ENCODE measurements around the gene CDK14.

The CDK14 gene

GRCh38 chr7:90842430-90842788 is 246.3 kb downstream of the CDK14 start:
- TF ChIP-seq POLR2AphosphoS5 (IDR thresholded peaks at IDR 0.05; ENCODE audit: low read depth) (no peak), SPI1 (IDR thresholded peaks at IDR 0.05; ENCODE audit: borderline replicate concordance, low read depth) (no peak), GABPA (IDR thresholded peaks at IDR 0.05; ENCODE audit: low read depth) (no peak)
- TF ChIP-seq, protein P1, sequence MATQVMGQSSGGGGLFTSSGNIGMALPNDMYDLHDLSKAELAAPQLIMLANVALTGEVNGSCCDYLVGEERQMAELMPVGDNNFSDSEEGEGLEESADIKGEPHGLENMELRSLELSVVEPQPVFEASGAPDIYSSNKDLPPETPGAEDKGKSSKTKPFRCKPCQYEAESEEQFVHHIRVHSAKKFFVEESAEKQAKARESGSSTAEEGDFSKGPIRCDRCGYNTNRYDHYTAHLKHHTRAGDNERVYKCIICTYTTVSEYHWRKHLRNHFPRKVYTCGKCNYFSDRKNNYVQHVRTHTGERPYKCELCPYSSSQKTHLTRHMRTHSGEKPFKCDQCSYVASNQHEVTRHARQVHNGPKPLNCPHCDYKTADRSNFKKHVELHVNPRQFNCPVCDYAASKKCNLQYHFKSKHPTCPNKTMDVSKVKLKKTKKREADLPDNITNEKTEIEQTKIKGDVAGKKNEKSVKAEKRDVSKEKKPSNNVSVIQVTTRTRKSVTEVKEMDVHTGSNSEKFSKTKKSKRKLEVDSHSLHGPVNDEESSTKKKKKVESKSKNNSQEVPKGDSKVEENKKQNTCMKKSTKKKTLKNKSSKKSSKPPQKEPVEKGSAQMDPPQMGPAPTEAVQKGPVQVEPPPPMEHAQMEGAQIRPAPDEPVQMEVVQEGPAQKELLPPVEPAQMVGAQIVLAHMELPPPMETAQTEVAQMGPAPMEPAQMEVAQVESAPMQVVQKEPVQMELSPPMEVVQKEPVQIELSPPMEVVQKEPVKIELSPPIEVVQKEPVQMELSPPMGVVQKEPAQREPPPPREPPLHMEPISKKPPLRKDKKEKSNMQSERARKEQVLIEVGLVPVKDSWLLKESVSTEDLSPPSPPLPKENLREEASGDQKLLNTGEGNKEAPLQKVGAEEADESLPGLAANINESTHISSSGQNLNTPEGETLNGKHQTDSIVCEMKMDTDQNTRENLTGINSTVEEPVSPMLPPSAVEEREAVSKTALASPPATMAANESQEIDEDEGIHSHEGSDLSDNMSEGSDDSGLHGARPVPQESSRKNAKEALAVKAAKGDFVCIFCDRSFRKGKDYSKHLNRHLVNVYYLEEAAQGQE (IDR thresholded peaks at IDR 0.05; ENCODE audit: insufficient replicate concordance, low read depth), result no peak
- TF ChIP-seq, protein P2, sequence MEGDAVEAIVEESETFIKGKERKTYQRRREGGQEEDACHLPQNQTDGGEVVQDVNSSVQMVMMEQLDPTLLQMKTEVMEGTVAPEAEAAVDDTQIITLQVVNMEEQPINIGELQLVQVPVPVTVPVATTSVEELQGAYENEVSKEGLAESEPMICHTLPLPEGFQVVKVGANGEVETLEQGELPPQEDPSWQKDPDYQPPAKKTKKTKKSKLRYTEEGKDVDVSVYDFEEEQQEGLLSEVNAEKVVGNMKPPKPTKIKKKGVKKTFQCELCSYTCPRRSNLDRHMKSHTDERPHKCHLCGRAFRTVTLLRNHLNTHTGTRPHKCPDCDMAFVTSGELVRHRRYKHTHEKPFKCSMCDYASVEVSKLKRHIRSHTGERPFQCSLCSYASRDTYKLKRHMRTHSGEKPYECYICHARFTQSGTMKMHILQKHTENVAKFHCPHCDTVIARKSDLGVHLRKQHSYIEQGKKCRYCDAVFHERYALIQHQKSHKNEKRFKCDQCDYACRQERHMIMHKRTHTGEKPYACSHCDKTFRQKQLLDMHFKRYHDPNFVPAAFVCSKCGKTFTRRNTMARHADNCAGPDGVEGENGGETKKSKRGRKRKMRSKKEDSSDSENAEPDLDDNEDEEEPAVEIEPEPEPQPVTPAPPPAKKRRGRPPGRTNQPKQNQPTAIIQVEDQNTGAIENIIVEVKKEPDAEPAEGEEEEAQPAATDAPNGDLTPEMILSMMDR (IDR thresholded peaks at IDR 0.05; ENCODE audit: insufficient read depth, low read length), result no peak
- H3K27me3 ChIP-seq (ENCODE audit: insufficient read depth, poor library complexity, severe bottlenecking), result no peaks in the 10 kb centered on the region

DNA sequence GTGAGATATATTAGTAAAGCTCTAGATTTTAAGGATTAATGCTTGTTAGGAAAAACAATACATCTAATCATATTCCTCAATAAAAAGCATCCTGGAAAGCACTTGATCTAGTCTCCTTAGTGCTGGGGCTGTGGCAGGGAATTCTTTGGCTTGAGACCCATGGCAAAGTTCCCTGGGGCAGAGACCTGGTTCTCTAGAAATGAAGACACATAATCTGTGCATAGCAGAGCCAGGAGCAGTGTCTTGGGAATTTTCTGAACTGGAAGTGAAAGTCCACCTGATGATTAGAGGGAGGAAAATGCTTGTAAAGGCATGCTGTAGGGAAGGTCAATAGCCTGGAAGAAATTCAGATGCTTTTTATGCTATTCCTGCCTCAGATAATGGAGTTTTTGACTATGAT is 247.4 kb downstream of the CDK14 start:
- TF ChIP-seq POLR2AphosphoS5 (IDR thresholded peaks at IDR 0.05; ENCODE audit: low read depth), result no peak
- TF ChIP-seq, protein P1 (IDR thresholded peaks at IDR 0.05; ENCODE audit: insufficient replicate concordance, low read depth), result no peak
- TF ChIP-seq, protein P2 (IDR thresholded peaks at IDR 0.05; ENCODE audit: insufficient read depth, low read length), result no peak
- TF ChIP-seq SPI1 (IDR thresholded peaks at IDR 0.05; ENCODE audit: borderline replicate concordance, low read depth), result no peak
- TF ChIP-seq GABPA (IDR thresholded peaks at IDR 0.05; ENCODE audit: low read depth), result no peak
- DNase-seq (ENCODE audit: low read depth in 1 of 2, low spot score in 1 of 2), result no peak
- Histone ChIP-seq H3K4me3 (replicated peaks; ENCODE audit: insufficient read depth, low read length) (no peak overlapping the region), H3K27me3 (ENCODE audit: insufficient read depth, poor library complexity, severe bottlenecking) (no peaks in the 10 kb centered on the region), H3K27ac (replicated peaks) (no peak overlapping the region)

More at GRCh38 chr7:90842430-90842788, 246.3 kb downstream of the CDK14 start:
- no peak overlapping the region for H3K4me3 ChIP-seq (replicated peaks; ENCODE audit: insufficient read depth, low read length)
- no peak for DNase-seq (ENCODE audit: low read depth in 1 of 2, low spot score in 1 of 2)
- H3K27ac ChIP-seq (replicated peaks), result no peak overlapping the region

DNA sequence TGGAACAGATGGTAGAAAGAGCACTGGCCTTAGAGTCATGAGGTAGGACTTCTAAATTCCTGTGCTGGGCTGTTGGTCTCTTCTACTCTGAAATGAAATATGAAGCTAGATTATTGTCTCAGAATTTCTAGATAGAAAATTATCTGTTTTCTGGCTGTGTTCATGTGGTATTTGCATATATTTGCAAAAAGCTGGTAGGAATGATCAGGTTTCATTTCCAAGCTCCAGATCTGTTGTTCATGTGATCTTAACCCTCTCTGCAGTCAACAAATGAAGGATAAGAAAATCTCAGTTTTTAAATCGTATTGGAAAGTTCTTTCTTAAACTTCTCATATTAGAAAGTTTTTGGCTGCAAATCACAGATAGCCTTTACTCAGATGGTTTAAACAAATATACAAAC is 248.3 kb downstream of the CDK14 start:
- no peak for DNase-seq (ENCODE audit: low read depth in 1 of 2, low spot score in 1 of 2)
- no peaks in the 10 kb centered on the region for H3K27me3 ChIP-seq (ENCODE audit: insufficient read depth, poor library complexity, severe bottlenecking)
- TF ChIP-seq GABPA (IDR thresholded peaks at IDR 0.05; ENCODE audit: low read depth), result no peak
- no peak for TF ChIP-seq SPI1 (IDR thresholded peaks at IDR 0.05; ENCODE audit: borderline replicate concordance, low read depth)
- TF ChIP-seq, protein P2 (IDR thresholded peaks at IDR 0.05; ENCODE audit: insufficient read depth, low read length), result no peak
- TF ChIP-seq, protein P1 (IDR thresholded peaks at IDR 0.05; ENCODE audit: insufficient replicate concordance, low read depth), result no peak
- TF ChIP-seq POLR2AphosphoS5 (IDR thresholded peaks at IDR 0.05; ENCODE audit: low read depth), result no peak
- no peak overlapping the region for H3K27ac ChIP-seq (replicated peaks)
- H3K4me3 ChIP-seq (replicated peaks; ENCODE audit: insufficient read depth, low read length), result no peak overlapping the region
